ENCODE measurements around the gene FCHSD2.

The FCHSD2 gene

GRCh38 chr11:73019449-73019848 lies 122.7 kb downstream of the FCHSD2 start:
- TF ChIP-seq, protein P1, sequence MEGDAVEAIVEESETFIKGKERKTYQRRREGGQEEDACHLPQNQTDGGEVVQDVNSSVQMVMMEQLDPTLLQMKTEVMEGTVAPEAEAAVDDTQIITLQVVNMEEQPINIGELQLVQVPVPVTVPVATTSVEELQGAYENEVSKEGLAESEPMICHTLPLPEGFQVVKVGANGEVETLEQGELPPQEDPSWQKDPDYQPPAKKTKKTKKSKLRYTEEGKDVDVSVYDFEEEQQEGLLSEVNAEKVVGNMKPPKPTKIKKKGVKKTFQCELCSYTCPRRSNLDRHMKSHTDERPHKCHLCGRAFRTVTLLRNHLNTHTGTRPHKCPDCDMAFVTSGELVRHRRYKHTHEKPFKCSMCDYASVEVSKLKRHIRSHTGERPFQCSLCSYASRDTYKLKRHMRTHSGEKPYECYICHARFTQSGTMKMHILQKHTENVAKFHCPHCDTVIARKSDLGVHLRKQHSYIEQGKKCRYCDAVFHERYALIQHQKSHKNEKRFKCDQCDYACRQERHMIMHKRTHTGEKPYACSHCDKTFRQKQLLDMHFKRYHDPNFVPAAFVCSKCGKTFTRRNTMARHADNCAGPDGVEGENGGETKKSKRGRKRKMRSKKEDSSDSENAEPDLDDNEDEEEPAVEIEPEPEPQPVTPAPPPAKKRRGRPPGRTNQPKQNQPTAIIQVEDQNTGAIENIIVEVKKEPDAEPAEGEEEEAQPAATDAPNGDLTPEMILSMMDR (IDR thresholded peaks at IDR 0.05; ENCODE audit: low read depth, low read length): no peak
- no peak overlapping the region for H3K4me3 ChIP-seq (ENCODE audit: low read depth, low read length)

DNA sequence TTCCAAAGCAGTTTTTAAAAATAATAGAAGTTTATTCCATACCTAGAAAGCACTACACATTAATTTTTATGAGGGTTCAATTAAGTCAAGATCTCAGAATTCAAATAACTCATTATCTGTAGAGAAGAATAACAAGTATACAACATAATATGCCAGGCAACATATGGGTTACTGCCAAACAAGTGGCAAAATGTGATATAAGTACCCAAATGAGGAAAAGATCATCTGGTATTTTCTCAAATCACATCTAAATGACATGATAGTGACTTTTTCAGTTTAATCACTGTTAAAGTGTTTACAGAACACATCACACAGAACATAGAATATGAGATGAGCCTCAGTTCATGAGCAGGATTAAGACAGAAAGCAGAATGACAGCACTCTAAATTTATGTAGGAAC lies 123.3 kb downstream of the FCHSD2 start:
- TF ChIP-seq, protein P1 (IDR thresholded peaks at IDR 0.05; ENCODE audit: low read depth, low read length): no peak
- H3K4me3 ChIP-seq (ENCODE audit: low read depth, low read length): no peak overlapping the region

GRCh38 chr11:73017024-73017751 lies 124.9 kb downstream of the FCHSD2 start:
- H3K4me3 ChIP-seq (ENCODE audit: low read depth, low read length): no peak overlapping the region
- TF ChIP-seq, protein P1 (IDR thresholded peaks at IDR 0.05; ENCODE audit: low read depth, low read length): no peak

- TF ChIP-seq, protein P1 (IDR thresholded peaks at IDR 0.05; ENCODE audit: low read depth, low read length): no peak
- no peak overlapping the region for H3K4me3 ChIP-seq (ENCODE audit: low read depth, low read length)
Measured at GRCh38 chr11:73013021-73013420, 129.1 kb downstream of the FCHSD2 start.

- TF ChIP-seq, protein P1 (IDR thresholded peaks at IDR 0.05; ENCODE audit: low read depth, low read length): no peak
Measured at GRCh38 chr11:73012121-73012863, 129.8 kb downstream of the FCHSD2 start.

DNA sequence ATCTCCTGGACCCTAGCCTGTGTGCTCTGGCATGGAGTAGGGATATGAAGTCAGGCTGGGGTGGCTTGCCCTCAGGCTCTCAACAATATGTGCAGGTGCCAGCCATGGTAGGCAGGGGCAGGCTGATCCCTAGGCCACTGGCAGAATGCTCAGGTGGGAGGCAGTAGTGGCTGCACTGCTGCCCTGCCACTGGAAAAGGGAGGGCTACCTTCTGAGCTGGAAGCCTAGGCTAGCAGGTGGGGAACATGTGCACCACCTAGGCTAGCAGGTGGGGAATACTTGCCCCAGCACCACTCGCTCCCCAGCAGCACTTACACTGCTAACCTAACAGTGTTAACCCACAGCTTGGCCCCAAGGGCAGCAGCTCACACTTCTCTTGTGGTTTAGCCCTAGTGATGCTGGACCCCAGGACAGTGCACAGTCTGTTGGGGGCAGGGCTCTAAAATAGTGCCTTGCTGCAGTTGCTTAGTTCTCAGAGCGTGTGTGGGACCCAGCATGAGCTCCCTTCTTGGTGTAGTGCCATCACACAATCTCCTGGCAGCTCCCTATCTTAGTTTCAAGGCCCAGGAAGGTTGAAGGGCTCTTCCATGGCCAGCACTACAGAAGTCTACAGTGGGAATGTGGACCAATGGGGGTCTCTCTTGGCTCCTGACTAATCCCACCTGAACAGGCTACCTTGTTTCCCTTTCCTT lies 130.8 kb downstream of the FCHSD2 start:
- TF ChIP-seq, protein P1 (IDR thresholded peaks at IDR 0.05; ENCODE audit: low read depth, low read length): no peak

More at GRCh38 chr11:73012121-73012863, 129.8 kb downstream of the FCHSD2 start:
- no peak overlapping the region for H3K4me3 ChIP-seq (ENCODE audit: low read depth, low read length)

More for the DNA sequence above, 130.8 kb downstream of the FCHSD2 start:
- H3K4me3 ChIP-seq (ENCODE audit: low read depth, low read length): no peak overlapping the region

Data from WI38 (cell line).